Measurements from ENCODE around the gene ZHX3. TPM values are rescaled to one million over a fixed set of nuclear protein-coding genes. Genes with fewer than 3 reads are reported as not detected.

The ZHX3 gene
- total and polyA plus RNA-seq, 10 donors: 1.6 to 26.7 (median 12.3) TPM

GRCh38 chr20:41203660-41204059, 113.9 kb downstream of the ZHX3 start:
- H3K36me3 ChIP-seq: peaks cover 0 to 52% (median 7%) of the 10 kb centered on the region in 6 donors
- H3K27ac ChIP-seq: no peak overlapping the region
- intact Hi-C loops (cut with DNase I; ENCODE audit: low total_unique reads): no loop called here
- DNase-seq: no peak
- 93 to 97% (median 96%) methylated on average over 7 to 9 of the region's 9 CpGs for WGBS, 5 donors
- peaks cover 0 to 16% (median 11%) of the 10 kb centered on the region in 8 donors for H3K9me3 ChIP-seq
- H3K4me3 ChIP-seq: no peak overlapping the region
- no peaks in the 10 kb centered on the region for H3K27me3 ChIP-seq (replicated peaks in 1 of 7)
- no peak for TF ChIP-seq POLR2AphosphoS5 (IDR thresholded peaks at IDR 0.05)
- no peak for TF ChIP-seq POLR2A (IDR thresholded peaks at IDR 0.05)
- no peak for TF ChIP-seq CTCF (IDR thresholded peaks at IDR 0.05 in 8 of 11, conservative IDR thresholded peaks at IDR 0.05 in 3 of 11)
- H3K4me1 ChIP-seq: no peaks in the 10 kb centered on the region

- no peak overlapping the region for H3K27ac ChIP-seq
- no peak for DNase-seq
- H3K4me3 ChIP-seq: no peak overlapping the region
- no peaks in the 10 kb centered on the region for H3K27me3 ChIP-seq (replicated peaks in 1 of 7)
- TF ChIP-seq POLR2AphosphoS5 (IDR thresholded peaks at IDR 0.05): no peak
- no peak for TF ChIP-seq POLR2A (IDR thresholded peaks at IDR 0.05)
- TF ChIP-seq CTCF (IDR thresholded peaks at IDR 0.05 in 8 of 11, conservative IDR thresholded peaks at IDR 0.05 in 3 of 11): no peak
- H3K9me3 ChIP-seq: peaks cover 0 to 26% (median 18%) of the 10 kb centered on the region in 8 donors
- intact Hi-C loops (cut with DNase I; ENCODE audit: low total_unique reads): no loop called here
- peaks cover 0 to 52% (median 7%) of the 10 kb centered on the region in 6 donors for H3K36me3 ChIP-seq
- 93 to 98% (median 97%) methylated on average over 10 of the region's 10 CpGs for WGBS, 5 donors
- no peaks in the 10 kb centered on the region for H3K4me1 ChIP-seq
These were observed 115.1 kb downstream of the ZHX3 start for GRCh38 chr20:41202426-41202825.

GRCh38 chr20:41201760-41202159, 115.8 kb downstream of the ZHX3 start:
- Histone ChIP-seq H3K27me3 (replicated peaks in 1 of 7) (no peaks in the 10 kb centered on the region), H3K4me3 (no peak overlapping the region), H3K36me3 (peaks cover 0 to 52% (median 7%) of the 10 kb centered on the region in 6 donors), H3K9me3 (peaks cover 0 to 26% (median 18%) of the 10 kb centered on the region in 8 donors), H3K27ac (no peak overlapping the region), H3K4me1 (no peaks in the 10 kb centered on the region)
- no peak for DNase-seq
- WGBS, 5 donors: 92 to 97% (median 95%) methylated on average over 8 of the region's 8 CpGs
- intact Hi-C loops (cut with DNase I; ENCODE audit: low total_unique reads): no loop called here
- TF ChIP-seq POLR2A (IDR thresholded peaks at IDR 0.05) (no peak), CTCF (IDR thresholded peaks at IDR 0.05 in 8 of 11, conservative IDR thresholded peaks at IDR 0.05 in 3 of 11) (no peak), POLR2AphosphoS5 (IDR thresholded peaks at IDR 0.05) (no peak)

GRCh38 chr20:41200446-41201202, 116.9 kb downstream of the ZHX3 start:
- Histone ChIP-seq H3K4me3 (no peak overlapping the region), H3K27ac (no peak overlapping the region), H3K36me3 (peaks cover 0 to 52% (median 7%) of the 10 kb centered on the region in 6 donors), H3K27me3 (replicated peaks in 1 of 7) (no peaks in the 10 kb centered on the region), H3K9me3 (peaks cover 0 to 26% (median 18%) of the 10 kb centered on the region in 8 donors), H3K4me1 (no peaks in the 10 kb centered on the region)
- no peak for DNase-seq
- TF ChIP-seq POLR2A (IDR thresholded peaks at IDR 0.05) (no peak), POLR2AphosphoS5 (IDR thresholded peaks at IDR 0.05) (no peak), CTCF (IDR thresholded peaks at IDR 0.05 in 8 of 11, conservative IDR thresholded peaks at IDR 0.05 in 3 of 11) (no peak)
- intact Hi-C loops (cut with DNase I; ENCODE audit: low total_unique reads): no loop called here
- 84 to 94% (median 93%) methylated on average over 3 of the region's 3 CpGs for WGBS, 5 donors

All from spleen (tissue), 11 donors.